SK-N-MC (cell line): ENCODE results near the gene LCN15.
"Not testable (repeated sequence)": the region's sequence is repeated elsewhere in the genome, so short reads cannot be mapped to it uniquely, and the experiment has no call there.

Experiments
- DNase-seq: peaks from one replicate; pipeline ENCODE4 v3.0.0-alpha.2; 2011; ENCODE audit warnings: low read depth, low spot score
- H3K27ac ChIP-seq: fragments of 200-600 bp; sonication (generic); 2 replicates; pipeline ENCODE4 v1.5.1; 2016; ENCODE audit warnings: mixed run types
- H3K36me3 ChIP-seq: fragments of 200-600 bp; sonication (generic); 2 replicates; pipeline ENCODE4 v1.6.1; 2017; ENCODE audit warnings: antibody characterized with exemption, low read length, mixed read lengths; ENCODE audit not compliant: insufficient read depth
- H3K4me3 ChIP-seq: fragments of 200-600 bp; sonication (generic); 2 replicates; pipeline ENCODE4 v1.5.1; 2016
- H3K9ac ChIP-seq: fragments of 200-600 bp; sonication (generic); 2 replicates; pipeline ENCODE4 v1.8.0; 2017; ENCODE audit warnings: mixed run types, mixed read lengths; ENCODE audit not compliant: insufficient read length
- H3K9me3 ChIP-seq: fragments of 200-600 bp; sonication (generic); 2 replicates; pipeline ENCODE4 v1.6.1; 2017; ENCODE audit warnings: low read depth, mild to moderate bottlenecking, antibody characterized with exemption, low read length, moderate library complexity, mixed read lengths
- EZH2 ChIP-seq: fragments of 200-600 bp; sonication (generic); IDR thresholded peaks from one replicate; pipeline ENCODE4 v1.6.1; 2017; ENCODE audit warnings: antibody characterized with exemption
- FOXP2 ChIP-seq: optimal IDR thresholded peaks from 2 replicates; pipeline ENCODE3; 2011; ENCODE audit warnings: mild to moderate bottlenecking, moderate library complexity; ENCODE audit not compliant: insufficient read depth; ENCODE audit errors: extremely low read length, control extremely low read depth
- POLR2AphosphoS5 ChIP-seq: IDR thresholded peaks from 2 replicates; pipeline ENCODE4 v1.6.1; 2012; ENCODE audit warnings: mild to moderate bottlenecking, low read depth, low read length, borderline replicate concordance

Gene LCN15

GRCh38 chr9:136759001-136759400 is 5.3 kb downstream of the LCN15 start:
- no peak overlapping the region for H3K27ac ChIP-seq
- H3K36me3 ChIP-seq, result no peaks in the 10 kb centered on the region
- TF ChIP-seq FOXP2 (no peak), EZH2 (no peak), POLR2AphosphoS5 (no peak)
- DNase-seq, result no peak
- no peak overlapping the region for H3K4me3 ChIP-seq
- no peaks in the 10 kb centered on the region for H3K9me3 ChIP-seq
- H3K9ac ChIP-seq, result no peak overlapping the region

GRCh38 chr9:136757751-136758140 is 6.6 kb downstream of the LCN15 start:
- Histone ChIP-seq H3K4me3 (no peak overlapping the region), H3K27ac (no peak overlapping the region), H3K9me3 (no peaks in the 10 kb centered on the region), H3K36me3 (no peaks in the 10 kb centered on the region), H3K9ac (no peak overlapping the region)
- TF ChIP-seq EZH2, result no peak
- no peak for TF ChIP-seq POLR2AphosphoS5
- no peak for DNase-seq

GRCh38 chr9:136757328-136757727 is 7.0 kb downstream of the LCN15 start:
- Histone ChIP-seq H3K4me3 (no peak overlapping the region), H3K9me3 (no peaks in the 10 kb centered on the region; the same call in 1 of the 2 replicates), H3K27ac (no peak overlapping the region), H3K36me3 (no peaks in the 10 kb centered on the region), H3K9ac (no peak overlapping the region)
- TF ChIP-seq POLR2AphosphoS5 (no peak), FOXP2 (no peak), EZH2 (no peak)
- no peak for DNase-seq

- H3K27ac ChIP-seq, result no peak overlapping the region
- TF ChIP-seq POLR2AphosphoS5 (no peak), EZH2 (no peak), FOXP2 (no peak)
- DNase-seq, result no peak
- H3K4me3 ChIP-seq, result no peak overlapping the region
- H3K36me3 ChIP-seq, result no peaks in the 10 kb centered on the region
- no peaks in the 10 kb centered on the region; the same call in 1 of the 2 replicates for H3K9me3 ChIP-seq
- H3K9ac ChIP-seq, result no peak overlapping the region
Measured at GRCh38 chr9:136756836-136757235, 7.5 kb downstream of the LCN15 start.

- Histone ChIP-seq H3K9ac (no peak overlapping the region), H3K27ac (no peak overlapping the region), H3K9me3 (no peaks in the 10 kb centered on the region; the same call in 1 of the 2 replicates), H3K4me3 (no peak overlapping the region), H3K36me3 (no peaks in the 10 kb centered on the region)
- TF ChIP-seq FOXP2 (no peak), EZH2 (no peak), POLR2AphosphoS5 (no peak)
- no peak for DNase-seq
Measured at GRCh38 chr9:136756134-136756438, 8.2 kb downstream of the LCN15 start.

- not testable (repeated sequence) for H3K4me3 ChIP-seq, H3K9me3 ChIP-seq, H3K9ac ChIP-seq, DNase-seq, H3K36me3 ChIP-seq, H3K27ac ChIP-seq
Measured at GRCh38 chr9:136755302-136756133, 8.8 kb downstream of the LCN15 start.

- Histone ChIP-seq H3K9ac (no peak overlapping the region), H3K27ac (no peak overlapping the region), H3K36me3 (no peaks in the 10 kb centered on the region), H3K9me3 (no peaks in the 10 kb centered on the region; the same call in 1 of the 2 replicates), H3K4me3 (no peak overlapping the region)
- no peak for TF ChIP-seq EZH2
- no peak for TF ChIP-seq FOXP2
- no peak for TF ChIP-seq POLR2AphosphoS5
- no peak for DNase-seq
Measured at GRCh38 chr9:136754626-136755301, 9.6 kb downstream of the LCN15 start.

- DNase-seq, result no peak
- no peak for TF ChIP-seq EZH2
- TF ChIP-seq FOXP2, result no peak
- no peak for TF ChIP-seq POLR2AphosphoS5
- Histone ChIP-seq H3K27ac (no peak overlapping the region), H3K9ac (no peak overlapping the region), H3K9me3 (no peaks in the 10 kb centered on the region; the same call in 1 of the 2 replicates), H3K4me3 (no peak overlapping the region), H3K36me3 (no peaks in the 10 kb centered on the region)
Measured at GRCh38 chr9:136754059-136754572, 10.2 kb downstream of the LCN15 start.
